WTC11 (cell line): ENCODE data around the gene SREBF1. TPM values are rescaled to one million over a fixed set of nuclear protein-coding genes. Genes with fewer than 3 reads are reported as not detected.
A peak's percentile ranks its signal among the peaks of the same experiment; 100 is the strongest.

ENCODE experiments used
- ATAC-seq: fragments of 200-7000 bp; cut with Tn5 transposase; 2 replicates; pipeline ENCODE4 v1.10.0; 2021; ENCODE audit warnings: mild to moderate bottlenecking, moderate library complexity
- CTCF ChIA-PET: fragments of 300-600 bp; sonication (Branson Sonifier 250); formaldehyde crosslinking; loops from one replicate; lab custom pipeline; 2021; ENCODE audit warnings: antibody characterized with exemption; lab: Charles Lee
- POLR2A ChIA-PET: fragments of 350-600 bp; sonication (Branson Sonifier 250); formaldehyde crosslinking; loops from one replicate; lab custom pipeline; 2021; ENCODE audit warnings: antibody characterized with exemption; lab: Charles Lee
- DNase-seq: peaks from one replicate; pipeline ENCODE4 v3.0.0; 2021; ENCODE audit warnings: low spot score
- H3K27ac Mint-ChIP-seq: 2 replicates; pipeline ENCODE4 v1.8.0; 2021; ENCODE audit warnings: mixed read lengths
- H3K27me3 Mint-ChIP-seq: 2 replicates; pipeline ENCODE4 v1.8.0; 2021; ENCODE audit warnings: low read depth, mild to moderate bottlenecking, moderate library complexity, mixed read lengths
- H3K36me3 Mint-ChIP-seq: 2 replicates; pipeline ENCODE4 v1.8.0; 2021; ENCODE audit warnings: mixed read lengths
- H3K4me1 Mint-ChIP-seq: 2 replicates; pipeline ENCODE4 v1.8.0; 2022; ENCODE audit warnings: mixed read lengths
- H3K4me3 Mint-ChIP-seq: 2 replicates; pipeline ENCODE4 v1.8.0; 2021; ENCODE audit warnings: mild to moderate bottlenecking, moderate library complexity, mixed read lengths
- H3K9me3 Mint-ChIP-seq: 2 replicates; pipeline ENCODE4 v1.8.0; 2021; ENCODE audit warnings: mixed read lengths
- CBFB ChIP-seq: sonication (generic); formaldehyde crosslinking; IDR thresholded peaks from 2 replicates; pipeline ENCODE4 v1.8.1; 2022; ENCODE audit warnings: mild to moderate bottlenecking, low read depth, missing genetic modification reagents
- ESRRA ChIP-seq: sonication (generic); formaldehyde crosslinking; IDR thresholded peaks from 2 replicates; pipeline ENCODE4 v1.8.1; 2022; ENCODE audit warnings: mild to moderate bottlenecking, missing genetic modification reagents, borderline replicate concordance
- FOXP4 ChIP-seq: sonication (generic); formaldehyde crosslinking; IDR thresholded peaks from 2 replicates; pipeline ENCODE4 v1.8.0; 2022; ENCODE audit warnings: mild to moderate bottlenecking, missing genetic modification reagents
- HMGXB4 ChIP-seq: sonication (generic); formaldehyde crosslinking; IDR thresholded peaks from 2 replicates; pipeline ENCODE4 v1.8.1; 2023; ENCODE audit warnings: mild to moderate bottlenecking, moderate library complexity, missing genetic modification reagents
- MXD4 ChIP-seq: fragments of 250-450 bp; sonication (Bioruptor Pico); IDR thresholded peaks from 2 replicates; pipeline ENCODE4 v1.8.0; 2021; ENCODE audit warnings: mild to moderate bottlenecking, moderate library complexity, borderline replicate concordance
- NR1H2 ChIP-seq: sonication (generic); formaldehyde crosslinking; IDR thresholded peaks from 2 replicates; pipeline ENCODE4 v1.9.0; 2021; ENCODE audit warnings: mild to moderate bottlenecking, moderate library complexity, missing genetic modification reagents
- SMAD3 ChIP-seq: sonication (generic); formaldehyde crosslinking; IDR thresholded peaks from 2 replicates; pipeline ENCODE4 v1.8.0; 2022; ENCODE audit warnings: missing genetic modification reagents, mild to moderate bottlenecking, borderline replicate concordance
- TP53 ChIP-seq: sonication (generic); formaldehyde crosslinking; IDR thresholded peaks from 2 replicates; pipeline ENCODE4 v1.8.1; 2023; ENCODE audit warnings: mild to moderate bottlenecking, missing genetic modification reagents
- ZBTB21 ChIP-seq: sonication (generic); formaldehyde crosslinking; IDR thresholded peaks from 2 replicates; pipeline ENCODE4 v1.8.1; 2023; ENCODE audit warnings: mild to moderate bottlenecking, missing genetic modification reagents, borderline replicate concordance
- ZNF138 ChIP-seq: sonication (generic); formaldehyde crosslinking; conservative IDR thresholded peaks from 2 replicates; pipeline ENCODE4 v1.8.1; 2022; ENCODE audit warnings: mild to moderate bottlenecking, moderate library complexity, missing genetic modification reagents
- ZNF281 ChIP-seq: sonication (generic); formaldehyde crosslinking; IDR thresholded peaks from 2 replicates; pipeline ENCODE4 v1.8.0; 2023; ENCODE audit warnings: mild to moderate bottlenecking, missing genetic modification reagents
- ZNF416 ChIP-seq: fragments of 250-450 bp; sonication (Bioruptor Pico); IDR thresholded peaks from 2 replicates; pipeline ENCODE4 v1.9.0; 2021; ENCODE audit warnings: mild to moderate bottlenecking, inconsistent platforms
- total RNA-seq: library from RNA; stranded (reverse); gene quantifications from 3 replicates; pipeline ENCODE4 v1.2.3, GENCODE V29; 2021
- TF ChIP-seq, protein P1 (sequence below): fragments of 250-450 bp; sonication (Bioruptor Pico); IDR thresholded peaks from 2 replicates; pipeline ENCODE4 v2.1.2; 2022; ENCODE audit warnings: mild to moderate bottlenecking, moderate library complexity
- TF ChIP-seq, protein P2 (sequence below): fragments of 250-450 bp; sonication (Bioruptor Pico); IDR thresholded peaks from 2 replicates; pipeline ENCODE4 v1.9.0; 2021; ENCODE audit warnings: mild to moderate bottlenecking, borderline replicate concordance
- TF ChIP-seq, protein P3 (sequence below): fragments of 250-450 bp; sonication (Bioruptor Pico); IDR thresholded peaks from 2 replicates; pipeline ENCODE4 v1.9.0; 2021; ENCODE audit warnings: mild to moderate bottlenecking

Gene SREBF1
- total RNA-seq, 1 experiment from 2014 or later: 93.7 TPM

- TF ChIP-seq, protein P1, sequence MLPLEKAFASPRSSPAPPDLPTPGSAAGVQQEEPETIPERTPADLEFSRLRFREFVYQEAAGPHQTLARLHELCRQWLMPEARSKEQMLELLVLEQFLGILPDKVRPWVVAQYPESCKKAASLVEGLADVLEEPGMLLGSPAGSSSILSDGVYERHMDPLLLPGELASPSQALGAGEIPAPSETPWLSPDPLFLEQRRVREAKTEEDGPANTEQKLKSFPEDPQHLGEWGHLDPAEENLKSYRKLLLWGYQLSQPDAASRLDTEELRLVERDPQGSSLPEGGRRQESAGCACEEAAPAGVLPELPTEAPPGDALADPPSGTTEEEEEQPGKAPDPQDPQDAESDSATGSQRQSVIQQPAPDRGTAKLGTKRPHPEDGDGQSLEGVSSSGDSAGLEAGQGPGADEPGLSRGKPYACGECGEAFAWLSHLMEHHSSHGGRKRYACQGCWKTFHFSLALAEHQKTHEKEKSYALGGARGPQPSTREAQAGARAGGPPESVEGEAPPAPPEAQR: no peak
- TF ChIP-seq FOXP4: no peak
- TF ChIP-seq HMGXB4 (CRISPR knock-in tag): no peak
- TF ChIP-seq ZNF281 (CRISPR knock-in tag): no peak
- TF ChIP-seq, protein P2, sequence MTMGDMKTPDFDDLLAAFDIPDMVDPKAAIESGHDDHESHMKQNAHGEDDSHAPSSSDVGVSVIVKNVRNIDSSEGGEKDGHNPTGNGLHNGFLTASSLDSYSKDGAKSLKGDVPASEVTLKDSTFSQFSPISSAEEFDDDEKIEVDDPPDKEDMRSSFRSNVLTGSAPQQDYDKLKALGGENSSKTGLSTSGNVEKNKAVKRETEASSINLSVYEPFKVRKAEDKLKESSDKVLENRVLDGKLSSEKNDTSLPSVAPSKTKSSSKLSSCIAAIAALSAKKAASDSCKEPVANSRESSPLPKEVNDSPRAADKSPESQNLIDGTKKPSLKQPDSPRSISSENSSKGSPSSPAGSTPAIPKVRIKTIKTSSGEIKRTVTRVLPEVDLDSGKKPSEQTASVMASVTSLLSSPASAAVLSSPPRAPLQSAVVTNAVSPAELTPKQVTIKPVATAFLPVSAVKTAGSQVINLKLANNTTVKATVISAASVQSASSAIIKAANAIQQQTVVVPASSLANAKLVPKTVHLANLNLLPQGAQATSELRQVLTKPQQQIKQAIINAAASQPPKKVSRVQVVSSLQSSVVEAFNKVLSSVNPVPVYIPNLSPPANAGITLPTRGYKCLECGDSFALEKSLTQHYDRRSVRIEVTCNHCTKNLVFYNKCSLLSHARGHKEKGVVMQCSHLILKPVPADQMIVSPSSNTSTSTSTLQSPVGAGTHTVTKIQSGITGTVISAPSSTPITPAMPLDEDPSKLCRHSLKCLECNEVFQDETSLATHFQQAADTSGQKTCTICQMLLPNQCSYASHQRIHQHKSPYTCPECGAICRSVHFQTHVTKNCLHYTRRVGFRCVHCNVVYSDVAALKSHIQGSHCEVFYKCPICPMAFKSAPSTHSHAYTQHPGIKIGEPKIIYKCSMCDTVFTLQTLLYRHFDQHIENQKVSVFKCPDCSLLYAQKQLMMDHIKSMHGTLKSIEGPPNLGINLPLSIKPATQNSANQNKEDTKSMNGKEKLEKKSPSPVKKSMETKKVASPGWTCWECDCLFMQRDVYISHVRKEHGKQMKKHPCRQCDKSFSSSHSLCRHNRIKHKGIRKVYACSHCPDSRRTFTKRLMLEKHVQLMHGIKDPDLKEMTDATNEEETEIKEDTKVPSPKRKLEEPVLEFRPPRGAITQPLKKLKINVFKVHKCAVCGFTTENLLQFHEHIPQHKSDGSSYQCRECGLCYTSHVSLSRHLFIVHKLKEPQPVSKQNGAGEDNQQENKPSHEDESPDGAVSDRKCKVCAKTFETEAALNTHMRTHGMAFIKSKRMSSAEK (CRISPR knock-in tag): no peak
- no peak for TF ChIP-seq TP53
- no peak for TF ChIP-seq MXD4 (CRISPR knock-in tag)
- TF ChIP-seq ZBTB21 (CRISPR knock-in tag): no peak
- TF ChIP-seq SMAD3: no peak
- TF ChIP-seq, protein P3, sequence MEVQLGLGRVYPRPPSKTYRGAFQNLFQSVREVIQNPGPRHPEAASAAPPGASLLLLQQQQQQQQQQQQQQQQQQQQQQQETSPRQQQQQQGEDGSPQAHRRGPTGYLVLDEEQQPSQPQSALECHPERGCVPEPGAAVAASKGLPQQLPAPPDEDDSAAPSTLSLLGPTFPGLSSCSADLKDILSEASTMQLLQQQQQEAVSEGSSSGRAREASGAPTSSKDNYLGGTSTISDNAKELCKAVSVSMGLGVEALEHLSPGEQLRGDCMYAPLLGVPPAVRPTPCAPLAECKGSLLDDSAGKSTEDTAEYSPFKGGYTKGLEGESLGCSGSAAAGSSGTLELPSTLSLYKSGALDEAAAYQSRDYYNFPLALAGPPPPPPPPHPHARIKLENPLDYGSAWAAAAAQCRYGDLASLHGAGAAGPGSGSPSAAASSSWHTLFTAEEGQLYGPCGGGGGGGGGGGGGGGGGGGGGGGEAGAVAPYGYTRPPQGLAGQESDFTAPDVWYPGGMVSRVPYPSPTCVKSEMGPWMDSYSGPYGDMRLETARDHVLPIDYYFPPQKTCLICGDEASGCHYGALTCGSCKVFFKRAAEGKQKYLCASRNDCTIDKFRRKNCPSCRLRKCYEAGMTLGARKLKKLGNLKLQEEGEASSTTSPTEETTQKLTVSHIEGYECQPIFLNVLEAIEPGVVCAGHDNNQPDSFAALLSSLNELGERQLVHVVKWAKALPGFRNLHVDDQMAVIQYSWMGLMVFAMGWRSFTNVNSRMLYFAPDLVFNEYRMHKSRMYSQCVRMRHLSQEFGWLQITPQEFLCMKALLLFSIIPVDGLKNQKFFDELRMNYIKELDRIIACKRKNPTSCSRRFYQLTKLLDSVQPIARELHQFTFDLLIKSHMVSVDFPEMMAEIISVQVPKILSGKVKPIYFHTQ: no peak
- TF ChIP-seq ZNF416 (CRISPR knock-in tag): no peak
- no peak for TF ChIP-seq ZNF138 (CRISPR knock-in tag)
- TF ChIP-seq ESRRA (CRISPR knock-in tag): no peak
- no peak for TF ChIP-seq CBFB
- TF ChIP-seq NR1H2 (CRISPR knock-in tag): no peak
- no peaks in the 10 kb centered on the region; the same call in 1 of the 2 replicates for H3K36me3 Mint-ChIP-seq
- ChIA-PET POLR2A (interaction anchor here (1.0 to 1.4 kb wide), 3 partner anchors 15 to 29 kb away, joined by 3 to 7 read pairs (median 5); no protein-coding TSS in a partner anchor), CTCF (interaction anchor here (0.6 to 3.1 kb wide), 10 partner anchors 13 to 920 kb away, joined by 3 to 23 read pairs (median 3); no protein-coding TSS in a partner anchor)
- peaks cover 50% of the 10 kb centered on the region for H3K4me1 Mint-ChIP-seq
- H3K9me3 Mint-ChIP-seq: no peaks in the 10 kb centered on the region
- ATAC-seq: no peak
- H3K4me3 Mint-ChIP-seq: peak overlapping the region; percentile 51
- peaks cover under 1% of the 10 kb centered on the region; the same call in 1 of the 2 replicates for H3K27me3 Mint-ChIP-seq
- peak overlapping the region; percentile 99 for H3K27ac Mint-ChIP-seq
- no peak for DNase-seq
Observed at GRCh38 chr17:17840751-17841591, 4.2 kb upstream of the SREBF1 start.
